ENCODE results near the gene ADGRG6. TPM values are rescaled to one million over a fixed set of nuclear protein-coding genes. Genes with fewer than 3 reads are reported as not detected.

ADGRG6 gene
- total RNA-seq, 1 experiment from 2014 or later, result 5.3 TPM

DNA sequence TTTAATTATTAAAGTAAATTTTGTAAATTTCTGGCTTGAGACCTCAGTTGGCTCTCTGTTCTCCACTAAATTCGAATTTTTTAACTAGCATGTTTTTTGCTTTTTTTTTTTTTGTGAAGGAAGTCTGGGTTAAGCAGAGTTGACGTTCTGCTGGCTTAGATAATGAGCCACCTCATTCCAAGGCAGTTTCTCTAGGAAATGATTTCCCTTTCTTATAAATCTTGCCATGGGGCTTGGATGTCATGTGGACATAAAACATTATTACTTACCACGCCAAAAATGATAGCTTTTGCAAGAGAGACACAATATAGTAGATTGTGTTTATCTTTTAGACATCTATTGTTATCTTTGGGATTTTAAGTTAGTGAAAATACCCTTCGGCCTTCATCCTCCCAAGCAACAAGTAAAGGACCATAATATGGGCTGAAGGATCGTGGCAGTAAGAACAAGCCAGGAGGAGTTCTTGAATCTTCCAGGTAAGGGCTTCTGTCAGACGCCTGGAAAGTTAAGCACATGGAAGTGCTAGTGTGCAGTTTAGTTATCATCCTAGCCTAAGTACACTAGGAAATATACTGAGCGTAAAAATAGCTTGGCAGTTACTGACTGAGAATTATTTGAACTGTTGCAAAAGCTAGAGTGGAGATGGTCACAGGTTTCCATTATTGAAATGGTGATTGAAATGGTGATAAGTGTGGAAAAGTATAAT, 30.7 kb downstream of the ADGRG6 start (continued):
- TF ChIP-seq, protein P1, sequence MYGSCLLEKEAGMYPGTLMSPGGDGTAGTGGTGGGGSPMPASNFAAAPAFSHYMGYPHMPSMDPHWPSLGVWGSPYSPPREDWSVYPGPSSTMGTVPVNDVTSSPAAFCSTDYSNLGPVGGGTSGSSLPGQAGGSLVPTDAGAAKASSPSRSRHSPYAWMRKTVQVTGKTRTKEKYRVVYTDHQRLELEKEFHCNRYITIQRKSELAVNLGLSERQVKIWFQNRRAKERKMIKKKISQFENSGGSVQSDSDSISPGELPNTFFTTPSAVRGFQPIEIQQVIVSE (CRISPR knock-in tag; IDR thresholded peaks at IDR 0.05; ENCODE audit: borderline replicate concordance), result no peak

DNA sequence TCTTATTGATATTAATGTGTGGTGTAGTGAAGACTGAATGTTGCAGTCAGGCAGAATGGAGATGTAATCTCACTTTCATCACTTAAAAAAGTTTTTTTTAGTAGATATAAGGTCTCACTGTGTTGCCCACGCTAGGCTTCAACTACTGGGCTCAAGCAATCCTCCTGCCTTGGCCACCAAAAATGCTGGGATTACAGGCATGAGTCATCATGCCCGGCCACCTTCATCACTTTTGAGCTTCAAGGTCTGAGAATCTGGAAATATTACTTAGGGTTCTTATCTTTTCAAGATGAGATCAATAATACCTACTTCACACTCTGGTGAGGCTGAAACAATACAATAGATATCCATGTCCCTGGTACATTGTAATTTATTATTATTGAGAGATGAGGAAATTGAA, 31.6 kb downstream of the ADGRG6 start:
- no peaks in the 10 kb centered on the region for H3K36me3 Mint-ChIP-seq
- ATAC-seq (no peak), DNase-seq (ENCODE audit: low spot score) (no peak)
- ChIA-PET POLR2A (no interaction called here), CTCF (no interaction called here)
- no peak overlapping the region for H3K27ac Mint-ChIP-seq
- H3K27me3 Mint-ChIP-seq (ENCODE audit: low read depth), result no peaks in the 10 kb centered on the region
- H3K4me1 Mint-ChIP-seq, result peaks cover 24% of the 10 kb centered on the region
- no peak overlapping the region for H3K4me3 Mint-ChIP-seq
- H3K9me3 Mint-ChIP-seq, result no peaks in the 10 kb centered on the region
- TF ChIP-seq HMGA2 (CRISPR knock-in tag; IDR thresholded peaks at IDR 0.05) (no peak), AR (CRISPR knock-in tag; IDR thresholded peaks at IDR 0.05) (no peak), RELA (CRISPR knock-in tag; IDR thresholded peaks at IDR 0.05; ENCODE audit: borderline replicate concordance) (no peak), SMAD3 (CRISPR knock-in tag; IDR thresholded peaks at IDR 0.05; ENCODE audit: borderline replicate concordance) (no peak), JAZF1 (CRISPR knock-in tag; IDR thresholded peaks at IDR 0.05) (no peak), CREB1 (CRISPR knock-in tag; IDR thresholded peaks at IDR 0.05) (no peak), ZNF416 (CRISPR knock-in tag; IDR thresholded peaks at IDR 0.05) (no peak), NFE2L1 (CRISPR knock-in tag; IDR thresholded peaks at IDR 0.05) (no peak), ZNF263 (CRISPR knock-in tag; IDR thresholded peaks at IDR 0.05; ENCODE audit: low read depth) (no peak), ETV6 (CRISPR knock-in tag; IDR thresholded peaks at IDR 0.05) (no peak), ZNF281 (CRISPR knock-in tag; IDR thresholded peaks at IDR 0.05) (no peak)
- TF ChIP-seq, protein P2, sequence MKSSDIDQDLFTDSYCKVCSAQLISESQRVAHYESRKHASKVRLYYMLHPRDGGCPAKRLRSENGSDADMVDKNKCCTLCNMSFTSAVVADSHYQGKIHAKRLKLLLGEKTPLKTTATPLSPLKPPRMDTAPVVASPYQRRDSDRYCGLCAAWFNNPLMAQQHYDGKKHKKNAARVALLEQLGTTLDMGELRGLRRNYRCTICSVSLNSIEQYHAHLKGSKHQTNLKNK (CRISPR knock-in tag; IDR thresholded peaks at IDR 0.05), result no peak
- TF ChIP-seq, protein P3, sequence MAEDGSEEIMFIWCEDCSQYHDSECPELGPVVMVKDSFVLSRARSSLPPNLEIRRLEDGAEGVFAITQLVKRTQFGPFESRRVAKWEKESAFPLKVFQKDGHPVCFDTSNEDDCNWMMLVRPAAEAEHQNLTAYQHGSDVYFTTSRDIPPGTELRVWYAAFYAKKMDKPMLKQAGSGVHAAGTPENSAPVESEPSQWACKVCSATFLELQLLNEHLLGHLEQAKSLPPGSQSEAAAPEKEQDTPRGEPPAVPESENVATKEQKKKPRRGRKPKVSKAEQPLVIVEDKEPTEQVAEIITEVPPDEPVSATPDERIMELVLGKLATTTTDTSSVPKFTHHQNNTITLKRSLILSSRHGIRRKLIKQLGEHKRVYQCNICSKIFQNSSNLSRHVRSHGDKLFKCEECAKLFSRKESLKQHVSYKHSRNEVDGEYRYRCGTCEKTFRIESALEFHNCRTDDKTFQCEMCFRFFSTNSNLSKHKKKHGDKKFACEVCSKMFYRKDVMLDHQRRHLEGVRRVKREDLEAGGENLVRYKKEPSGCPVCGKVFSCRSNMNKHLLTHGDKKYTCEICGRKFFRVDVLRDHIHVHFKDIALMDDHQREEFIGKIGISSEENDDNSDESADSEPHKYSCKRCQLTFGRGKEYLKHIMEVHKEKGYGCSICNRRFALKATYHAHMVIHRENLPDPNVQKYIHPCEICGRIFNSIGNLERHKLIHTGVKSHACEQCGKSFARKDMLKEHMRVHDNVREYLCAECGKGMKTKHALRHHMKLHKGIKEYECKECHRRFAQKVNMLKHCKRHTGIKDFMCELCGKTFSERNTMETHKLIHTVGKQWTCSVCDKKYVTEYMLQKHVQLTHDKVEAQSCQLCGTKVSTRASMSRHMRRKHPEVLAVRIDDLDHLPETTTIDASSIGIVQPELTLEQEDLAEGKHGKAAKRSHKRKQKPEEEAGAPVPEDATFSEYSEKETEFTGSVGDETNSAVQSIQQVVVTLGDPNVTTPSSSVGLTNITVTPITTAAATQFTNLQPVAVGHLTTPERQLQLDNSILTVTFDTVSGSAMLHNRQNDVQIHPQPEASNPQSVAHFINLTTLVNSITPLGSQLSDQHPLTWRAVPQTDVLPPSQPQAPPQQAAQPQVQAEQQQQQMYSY (CRISPR knock-in tag; IDR thresholded peaks at IDR 0.05), result no peak
- TF ChIP-seq, protein P4, sequence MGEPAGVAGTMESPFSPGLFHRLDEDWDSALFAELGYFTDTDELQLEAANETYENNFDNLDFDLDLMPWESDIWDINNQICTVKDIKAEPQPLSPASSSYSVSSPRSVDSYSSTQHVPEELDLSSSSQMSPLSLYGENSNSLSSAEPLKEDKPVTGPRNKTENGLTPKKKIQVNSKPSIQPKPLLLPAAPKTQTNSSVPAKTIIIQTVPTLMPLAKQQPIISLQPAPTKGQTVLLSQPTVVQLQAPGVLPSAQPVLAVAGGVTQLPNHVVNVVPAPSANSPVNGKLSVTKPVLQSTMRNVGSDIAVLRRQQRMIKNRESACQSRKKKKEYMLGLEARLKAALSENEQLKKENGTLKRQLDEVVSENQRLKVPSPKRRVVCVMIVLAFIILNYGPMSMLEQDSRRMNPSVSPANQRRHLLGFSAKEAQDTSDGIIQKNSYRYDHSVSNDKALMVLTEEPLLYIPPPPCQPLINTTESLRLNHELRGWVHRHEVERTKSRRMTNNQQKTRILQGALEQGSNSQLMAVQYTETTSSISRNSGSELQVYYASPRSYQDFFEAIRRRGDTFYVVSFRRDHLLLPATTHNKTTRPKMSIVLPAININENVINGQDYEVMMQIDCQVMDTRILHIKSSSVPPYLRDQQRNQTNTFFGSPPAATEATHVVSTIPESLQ (CRISPR knock-in tag; IDR thresholded peaks at IDR 0.05), result no peak
- TF ChIP-seq, protein P5, sequence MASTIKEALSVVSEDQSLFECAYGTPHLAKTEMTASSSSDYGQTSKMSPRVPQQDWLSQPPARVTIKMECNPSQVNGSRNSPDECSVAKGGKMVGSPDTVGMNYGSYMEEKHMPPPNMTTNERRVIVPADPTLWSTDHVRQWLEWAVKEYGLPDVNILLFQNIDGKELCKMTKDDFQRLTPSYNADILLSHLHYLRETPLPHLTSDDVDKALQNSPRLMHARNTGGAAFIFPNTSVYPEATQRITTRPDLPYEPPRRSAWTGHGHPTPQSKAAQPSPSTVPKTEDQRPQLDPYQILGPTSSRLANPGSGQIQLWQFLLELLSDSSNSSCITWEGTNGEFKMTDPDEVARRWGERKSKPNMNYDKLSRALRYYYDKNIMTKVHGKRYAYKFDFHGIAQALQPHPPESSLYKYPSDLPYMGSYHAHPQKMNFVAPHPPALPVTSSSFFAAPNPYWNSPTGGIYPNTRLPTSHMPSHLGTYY (CRISPR knock-in tag; IDR thresholded peaks at IDR 0.05), result no peak
- TF ChIP-seq, protein P6, sequence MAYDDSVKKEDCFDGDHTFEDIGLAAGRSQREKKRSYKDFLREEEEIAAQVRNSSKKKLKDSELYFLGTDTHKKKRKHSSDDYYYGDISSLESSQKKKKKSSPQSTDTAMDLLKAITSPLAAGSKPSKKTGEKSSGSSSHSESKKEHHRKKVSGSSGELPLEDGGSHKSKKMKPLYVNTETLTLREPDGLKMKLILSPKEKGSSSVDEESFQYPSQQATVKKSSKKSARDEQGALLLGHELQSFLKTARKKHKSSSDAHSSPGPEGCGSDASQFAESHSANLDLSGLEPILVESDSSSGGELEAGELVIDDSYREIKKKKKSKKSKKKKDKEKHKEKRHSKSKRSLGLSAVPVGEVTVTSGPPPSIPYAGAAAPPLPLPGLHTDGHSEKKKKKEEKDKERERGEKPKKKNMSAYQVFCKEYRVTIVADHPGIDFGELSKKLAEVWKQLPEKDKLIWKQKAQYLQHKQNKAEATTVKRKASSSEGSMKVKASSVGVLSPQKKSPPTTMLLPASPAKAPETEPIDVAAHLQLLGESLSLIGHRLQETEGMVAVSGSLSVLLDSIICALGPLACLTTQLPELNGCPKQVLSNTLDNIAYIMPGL (CRISPR knock-in tag; IDR thresholded peaks at IDR 0.05), result no peak
- TF ChIP-seq, protein P7, sequence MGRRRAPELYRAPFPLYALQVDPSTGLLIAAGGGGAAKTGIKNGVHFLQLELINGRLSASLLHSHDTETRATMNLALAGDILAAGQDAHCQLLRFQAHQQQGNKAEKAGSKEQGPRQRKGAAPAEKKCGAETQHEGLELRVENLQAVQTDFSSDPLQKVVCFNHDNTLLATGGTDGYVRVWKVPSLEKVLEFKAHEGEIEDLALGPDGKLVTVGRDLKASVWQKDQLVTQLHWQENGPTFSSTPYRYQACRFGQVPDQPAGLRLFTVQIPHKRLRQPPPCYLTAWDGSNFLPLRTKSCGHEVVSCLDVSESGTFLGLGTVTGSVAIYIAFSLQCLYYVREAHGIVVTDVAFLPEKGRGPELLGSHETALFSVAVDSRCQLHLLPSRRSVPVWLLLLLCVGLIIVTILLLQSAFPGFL (CRISPR knock-in tag; IDR thresholded peaks at IDR 0.05; ENCODE audit: borderline replicate concordance), result no peak
